ENCODE measurements around the gene MAP3K5.

GRCh38 chr6:136614350-136614749 lies 177.9 kb downstream of the MAP3K5 start:
- TF ChIP-seq, protein P1, sequence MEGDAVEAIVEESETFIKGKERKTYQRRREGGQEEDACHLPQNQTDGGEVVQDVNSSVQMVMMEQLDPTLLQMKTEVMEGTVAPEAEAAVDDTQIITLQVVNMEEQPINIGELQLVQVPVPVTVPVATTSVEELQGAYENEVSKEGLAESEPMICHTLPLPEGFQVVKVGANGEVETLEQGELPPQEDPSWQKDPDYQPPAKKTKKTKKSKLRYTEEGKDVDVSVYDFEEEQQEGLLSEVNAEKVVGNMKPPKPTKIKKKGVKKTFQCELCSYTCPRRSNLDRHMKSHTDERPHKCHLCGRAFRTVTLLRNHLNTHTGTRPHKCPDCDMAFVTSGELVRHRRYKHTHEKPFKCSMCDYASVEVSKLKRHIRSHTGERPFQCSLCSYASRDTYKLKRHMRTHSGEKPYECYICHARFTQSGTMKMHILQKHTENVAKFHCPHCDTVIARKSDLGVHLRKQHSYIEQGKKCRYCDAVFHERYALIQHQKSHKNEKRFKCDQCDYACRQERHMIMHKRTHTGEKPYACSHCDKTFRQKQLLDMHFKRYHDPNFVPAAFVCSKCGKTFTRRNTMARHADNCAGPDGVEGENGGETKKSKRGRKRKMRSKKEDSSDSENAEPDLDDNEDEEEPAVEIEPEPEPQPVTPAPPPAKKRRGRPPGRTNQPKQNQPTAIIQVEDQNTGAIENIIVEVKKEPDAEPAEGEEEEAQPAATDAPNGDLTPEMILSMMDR (IDR thresholded peaks at IDR 0.05): no peak
- no peak for TF ChIP-seq POLR2A (IDR thresholded peaks at IDR 0.05)

All from adrenal gland (tissue), 5 donors.